Dendritic cell treated with granulocyte-macrophage colony-stimulating factor and Interleukin-4, amounts not matched to agents 40 ng/mL and 50 ng/mL, for 4 days (primary cell): ENCODE measurements around the gene ODAD2.

Experiments used
- H3K27ac Mint-ChIP-seq: one replicate; pipeline ENCODE4 v1.8.0; 2022; ENCODE audit warnings: mild to moderate bottlenecking, mixed read lengths
- H3K27me3 Mint-ChIP-seq: one replicate; pipeline ENCODE4 v1.8.0; 2022; ENCODE audit warnings: mild to moderate bottlenecking, mixed read lengths
- H3K36me3 Mint-ChIP-seq: one replicate; pipeline ENCODE4 v1.8.0; 2022; ENCODE audit warnings: low read depth, mixed read lengths
- H3K4me1 Mint-ChIP-seq: one replicate; pipeline ENCODE4 v1.8.0; 2022; ENCODE audit warnings: low read depth, mixed read lengths
- H3K4me3 Mint-ChIP-seq: one replicate; pipeline ENCODE4 v1.8.0; 2022; ENCODE audit warnings: mild to moderate bottlenecking, moderate library complexity, mixed read lengths
- H3K9me3 Mint-ChIP-seq: one replicate; pipeline ENCODE4 v1.8.0; 2022; ENCODE audit warnings: mixed read lengths
- intact Hi-C: fragments of 100-400 bp; cut with micrococcal nuclease; formaldehyde crosslinking; loops from one replicate; pipeline ENCODE4 v1.15.0; 2022

The ODAD2 gene, protein sequence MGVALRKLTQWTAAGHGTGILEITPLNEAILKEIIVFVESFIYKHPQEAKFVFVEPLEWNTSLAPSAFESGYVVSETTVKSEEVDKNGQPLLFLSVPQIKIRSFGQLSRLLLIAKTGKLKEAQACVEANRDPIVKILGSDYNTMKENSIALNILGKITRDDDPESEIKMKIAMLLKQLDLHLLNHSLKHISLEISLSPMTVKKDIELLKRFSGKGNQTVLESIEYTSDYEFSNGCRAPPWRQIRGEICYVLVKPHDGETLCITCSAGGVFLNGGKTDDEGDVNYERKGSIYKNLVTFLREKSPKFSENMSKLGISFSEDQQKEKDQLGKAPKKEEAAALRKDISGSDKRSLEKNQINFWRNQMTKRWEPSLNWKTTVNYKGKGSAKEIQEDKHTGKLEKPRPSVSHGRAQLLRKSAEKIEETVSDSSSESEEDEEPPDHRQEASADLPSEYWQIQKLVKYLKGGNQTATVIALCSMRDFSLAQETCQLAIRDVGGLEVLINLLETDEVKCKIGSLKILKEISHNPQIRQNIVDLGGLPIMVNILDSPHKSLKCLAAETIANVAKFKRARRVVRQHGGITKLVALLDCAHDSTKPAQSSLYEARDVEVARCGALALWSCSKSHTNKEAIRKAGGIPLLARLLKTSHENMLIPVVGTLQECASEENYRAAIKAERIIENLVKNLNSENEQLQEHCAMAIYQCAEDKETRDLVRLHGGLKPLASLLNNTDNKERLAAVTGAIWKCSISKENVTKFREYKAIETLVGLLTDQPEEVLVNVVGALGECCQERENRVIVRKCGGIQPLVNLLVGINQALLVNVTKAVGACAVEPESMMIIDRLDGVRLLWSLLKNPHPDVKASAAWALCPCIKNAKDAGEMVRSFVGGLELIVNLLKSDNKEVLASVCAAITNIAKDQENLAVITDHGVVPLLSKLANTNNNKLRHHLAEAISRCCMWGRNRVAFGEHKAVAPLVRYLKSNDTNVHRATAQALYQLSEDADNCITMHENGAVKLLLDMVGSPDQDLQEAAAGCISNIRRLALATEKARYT

DNA sequence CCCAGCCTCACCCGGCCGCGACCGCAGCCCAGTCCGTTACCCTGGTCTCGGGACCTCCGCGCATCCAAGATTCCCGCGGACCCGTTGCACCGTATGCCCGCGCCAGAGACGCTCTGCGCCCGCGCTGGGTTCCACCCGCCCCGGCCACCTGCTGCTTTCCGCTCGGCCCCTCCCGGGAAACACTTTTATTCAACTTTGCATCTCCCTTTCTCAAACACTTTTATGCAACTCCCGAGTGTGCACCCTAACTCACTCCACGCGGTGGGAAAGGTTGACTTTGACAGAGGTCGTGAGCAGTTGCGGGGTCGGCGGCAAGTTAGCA is at the start of gene ODAD2:
Gene ODAD2, minus strand, starts transcription at position 126 of the 322 bp plus-strand sequence. CDS start 3,937 bp downstream, outside the sequence.
- Mint-ChIP-seq H3K4me3 (peak within 1 kb of the TSS; percentile 94), H3K27ac (peak within 1 kb of the TSS; percentile 22), H3K36me3 (peaks cover 8% of the 10 kb centered on the region), H3K27me3 (peaks cover 26% of the 10 kb centered on the region), H3K4me1 (peaks cover 14% of the 10 kb centered on the region), H3K9me3 (no peaks in the 10 kb centered on the region)
- intact Hi-C loops, result no loop called here

DNA sequence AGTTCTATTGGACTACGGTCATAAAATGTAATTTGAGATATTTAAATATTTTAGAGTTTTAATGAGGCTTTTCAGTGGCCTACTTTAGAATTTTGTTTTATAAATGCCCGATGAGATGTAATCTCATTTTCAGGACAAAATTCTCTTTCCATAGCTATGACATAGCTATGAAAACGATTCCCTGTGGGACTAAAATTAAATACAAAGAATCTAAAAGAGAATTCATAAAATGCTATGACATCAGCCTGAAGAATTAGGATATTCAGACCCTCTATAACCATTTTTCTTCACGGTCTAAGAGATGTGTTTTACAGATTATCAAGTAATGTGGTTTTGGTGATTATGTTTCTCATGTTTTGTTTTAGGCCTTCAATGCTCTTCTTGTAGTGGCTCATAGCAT is 48.2 kb upstream of the ODAD2 start:
- H3K36me3 Mint-ChIP-seq, result no peaks in the 10 kb centered on the region
- no peaks in the 10 kb centered on the region for H3K27me3 Mint-ChIP-seq
- H3K9me3 Mint-ChIP-seq, result no peaks in the 10 kb centered on the region
- H3K4me1 Mint-ChIP-seq, result peaks cover 5% of the 10 kb centered on the region
- no peak overlapping the region for H3K27ac Mint-ChIP-seq
- no peak overlapping the region for H3K4me3 Mint-ChIP-seq
- intact Hi-C loops, result no loop called here

DNA sequence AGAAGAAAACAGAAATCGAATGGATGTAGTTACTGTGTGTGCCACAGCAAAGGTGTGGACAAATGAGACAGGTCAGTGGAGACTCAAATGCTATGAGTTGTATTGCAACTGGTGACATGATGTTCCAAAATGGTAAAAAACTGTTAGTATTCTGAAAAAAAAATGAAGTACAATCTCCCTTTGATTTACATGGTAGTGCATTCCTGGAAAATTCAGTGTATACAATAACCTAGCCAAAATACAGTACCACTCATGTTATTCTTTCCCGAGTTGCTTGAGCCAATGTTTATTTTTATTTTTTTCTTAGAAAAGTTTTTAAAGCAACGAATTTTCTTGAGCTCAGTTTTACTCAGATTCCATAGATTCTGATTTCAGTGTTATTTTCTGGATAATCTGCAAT is 47.7 kb upstream of the ODAD2 start:
- no peak overlapping the region for H3K4me3 Mint-ChIP-seq
- peaks cover 5% of the 10 kb centered on the region for H3K4me1 Mint-ChIP-seq
- H3K9me3 Mint-ChIP-seq, result no peaks in the 10 kb centered on the region
- intact Hi-C loops, result no loop called here
- H3K27me3 Mint-ChIP-seq, result no peaks in the 10 kb centered on the region
- H3K27ac Mint-ChIP-seq, result no peak overlapping the region
- no peaks in the 10 kb centered on the region for H3K36me3 Mint-ChIP-seq

DNA sequence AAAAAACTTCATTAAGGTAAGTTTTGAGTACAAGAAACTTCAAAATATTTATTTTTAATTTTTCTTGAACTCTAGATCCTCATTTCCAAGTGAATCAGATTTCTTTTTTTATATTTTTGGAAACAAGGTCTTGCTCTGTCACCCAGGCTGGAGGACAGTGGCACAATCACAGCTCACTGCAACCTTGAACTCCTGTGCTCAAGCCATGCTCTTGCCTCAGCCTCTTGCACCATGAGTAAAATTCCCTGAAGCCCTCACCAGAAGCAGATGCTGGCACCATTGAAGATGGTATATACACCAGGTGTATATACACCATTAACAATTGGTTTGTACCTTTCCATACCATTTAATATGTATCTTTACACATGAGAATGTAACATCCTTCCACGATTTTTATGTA is 45.1 kb upstream of the ODAD2 start:
- no peaks in the 10 kb centered on the region for H3K9me3 Mint-ChIP-seq
- H3K36me3 Mint-ChIP-seq, result no peaks in the 10 kb centered on the region
- H3K27me3 Mint-ChIP-seq, result no peaks in the 10 kb centered on the region
- intact Hi-C loops, result no loop called here
- no peak overlapping the region for H3K4me3 Mint-ChIP-seq
- H3K27ac Mint-ChIP-seq, result no peak overlapping the region
- H3K4me1 Mint-ChIP-seq, result peaks cover 5% of the 10 kb centered on the region

DNA sequence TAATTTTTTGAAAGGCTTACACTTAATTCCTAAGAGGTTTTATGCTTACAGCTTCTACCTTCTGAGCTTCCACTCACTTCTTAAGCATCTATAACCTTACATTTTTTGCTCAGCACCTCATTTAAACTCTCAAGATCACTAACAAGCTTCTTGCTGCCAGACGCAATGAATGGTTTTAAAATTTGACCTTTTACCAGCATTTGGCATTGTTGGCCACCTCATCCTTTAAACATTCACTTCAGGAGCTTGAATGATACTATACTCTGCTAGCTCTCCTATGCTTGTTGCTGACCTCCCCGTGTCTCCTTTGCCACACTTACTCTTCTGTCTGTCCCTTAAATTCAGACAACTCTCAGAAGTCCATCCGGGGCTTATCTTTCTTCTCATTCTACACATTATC is 37.7 kb upstream of the ODAD2 start:
- H3K4me3 Mint-ChIP-seq, result no peak overlapping the region
- H3K36me3 Mint-ChIP-seq, result no peaks in the 10 kb centered on the region
- no peak overlapping the region for H3K27ac Mint-ChIP-seq
- H3K4me1 Mint-ChIP-seq, result no peaks in the 10 kb centered on the region
- intact Hi-C loops, result no loop called here
- no peaks in the 10 kb centered on the region for H3K27me3 Mint-ChIP-seq
- peaks cover 8% of the 10 kb centered on the region for H3K9me3 Mint-ChIP-seq

DNA sequence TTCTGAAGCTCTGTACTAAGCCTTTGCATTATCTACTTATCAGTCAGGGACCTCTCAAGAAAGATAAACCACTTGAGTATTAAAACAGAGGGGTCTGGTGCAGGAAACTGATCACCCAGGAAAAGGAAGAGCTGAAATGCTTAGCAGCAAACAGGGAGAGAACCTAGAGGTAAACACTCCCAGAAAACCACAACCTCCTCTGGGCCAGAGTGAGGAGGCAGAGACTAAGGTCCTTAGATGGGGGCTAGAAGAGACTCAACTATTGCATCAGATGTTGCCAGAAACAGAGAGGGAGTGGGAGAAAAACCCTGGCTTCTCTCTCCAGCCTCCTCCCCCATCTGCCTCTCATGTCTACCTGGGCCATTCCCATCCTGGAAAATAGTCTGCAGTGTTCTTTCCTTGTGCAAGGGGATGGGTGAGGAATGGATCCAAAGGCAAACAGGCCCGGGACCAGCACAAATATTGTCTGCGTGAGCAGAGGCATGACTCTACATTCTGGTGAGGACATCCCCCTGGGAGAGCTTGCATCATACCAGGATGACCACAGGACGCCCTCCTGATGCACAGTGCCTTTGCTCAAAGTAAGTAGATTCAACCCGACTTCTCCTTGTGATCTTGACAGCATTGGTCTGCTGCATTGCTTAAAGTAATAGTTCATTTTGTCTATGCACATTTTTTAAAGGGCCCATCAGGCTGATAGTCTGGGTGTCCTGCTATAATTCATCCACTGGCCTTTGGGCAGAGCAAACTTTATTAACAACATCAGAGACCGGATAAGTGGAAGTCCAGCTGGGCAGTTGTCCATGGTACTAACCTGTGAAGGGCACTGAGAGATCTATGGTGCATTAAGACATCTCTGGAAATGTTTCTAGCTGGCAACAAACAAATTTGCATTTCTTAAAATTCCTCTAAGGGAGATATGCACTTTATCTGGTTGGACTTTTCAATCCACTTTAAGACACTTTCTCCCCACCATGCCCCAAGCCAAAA is 22.4 kb upstream of the ODAD2 start:
- Mint-ChIP-seq H3K4me3 (no peak overlapping the region), H3K27ac (no peak overlapping the region), H3K4me1 (no peaks in the 10 kb centered on the region), H3K27me3 (no peaks in the 10 kb centered on the region), H3K9me3 (no peaks in the 10 kb centered on the region), H3K36me3 (no peaks in the 10 kb centered on the region)
- intact Hi-C loops, result no loop called here

DNA sequence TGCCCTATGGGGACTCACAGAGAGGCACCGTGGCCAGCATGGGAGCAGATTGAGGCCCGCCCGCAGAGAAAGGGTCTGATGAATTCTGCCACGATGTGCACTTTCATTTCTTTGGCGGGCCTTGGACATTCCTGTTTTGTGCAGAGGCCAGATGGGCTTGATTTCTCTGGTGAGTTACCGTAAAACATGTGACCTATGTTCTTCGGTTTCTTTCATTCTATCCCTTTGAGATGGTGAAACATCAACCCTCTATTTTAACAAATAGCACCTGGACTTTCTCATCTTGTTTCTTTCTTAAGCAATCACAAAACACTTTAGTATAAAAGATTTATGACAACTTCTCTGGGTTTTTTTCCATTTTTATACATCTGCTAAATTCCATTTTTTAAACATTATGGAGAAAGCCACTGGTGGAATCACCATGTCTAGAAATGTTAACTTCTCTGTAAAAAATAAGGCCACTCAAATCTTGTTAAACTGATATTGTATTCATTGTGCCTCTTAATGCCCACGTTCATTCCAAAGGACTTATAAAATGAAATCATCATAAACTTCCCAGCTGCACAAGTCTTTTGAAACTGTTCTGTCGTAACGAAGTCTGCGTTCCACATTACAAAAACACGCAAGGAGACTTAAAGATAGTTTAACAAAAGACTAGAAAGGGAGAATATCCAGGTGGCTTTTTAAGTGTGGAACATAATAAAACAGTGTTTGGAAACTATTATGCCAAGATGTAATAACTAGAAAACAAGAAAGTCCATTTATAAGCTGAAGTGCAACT is 21.4 kb upstream of the ODAD2 start:
- Mint-ChIP-seq H3K27me3 (no peaks in the 10 kb centered on the region), H3K4me1 (no peaks in the 10 kb centered on the region), H3K27ac (no peak overlapping the region), H3K4me3 (no peak overlapping the region), H3K36me3 (no peaks in the 10 kb centered on the region), H3K9me3 (no peaks in the 10 kb centered on the region)
- intact Hi-C loops, result no loop called here

DNA sequence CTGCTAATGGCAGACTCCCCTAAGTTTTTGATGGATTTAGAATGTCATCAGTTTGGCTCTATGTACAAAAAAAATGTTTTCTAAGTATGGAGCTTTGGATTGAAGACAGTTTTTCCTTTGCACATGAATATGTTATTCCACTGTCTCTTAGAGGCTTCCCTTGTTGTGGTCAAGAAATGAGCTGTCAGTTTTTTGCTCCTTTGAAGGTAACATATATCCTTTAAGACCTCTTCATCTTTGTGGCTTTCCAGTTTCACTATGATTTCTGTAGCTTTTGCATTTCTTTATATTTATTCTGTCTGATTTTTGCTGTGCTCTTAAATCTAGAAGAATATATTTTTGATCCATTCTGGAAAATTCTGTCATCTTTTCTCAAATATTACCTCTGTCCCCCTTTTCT is 15.8 kb upstream of the ODAD2 start:
- H3K4me3 Mint-ChIP-seq, result no peak overlapping the region
- H3K36me3 Mint-ChIP-seq, result no peaks in the 10 kb centered on the region
- intact Hi-C loops, result no loop called here
- no peaks in the 10 kb centered on the region for H3K9me3 Mint-ChIP-seq
- H3K4me1 Mint-ChIP-seq, result no peaks in the 10 kb centered on the region
- H3K27ac Mint-ChIP-seq, result no peak overlapping the region
- peaks cover 2% of the 10 kb centered on the region for H3K27me3 Mint-ChIP-seq

DNA sequence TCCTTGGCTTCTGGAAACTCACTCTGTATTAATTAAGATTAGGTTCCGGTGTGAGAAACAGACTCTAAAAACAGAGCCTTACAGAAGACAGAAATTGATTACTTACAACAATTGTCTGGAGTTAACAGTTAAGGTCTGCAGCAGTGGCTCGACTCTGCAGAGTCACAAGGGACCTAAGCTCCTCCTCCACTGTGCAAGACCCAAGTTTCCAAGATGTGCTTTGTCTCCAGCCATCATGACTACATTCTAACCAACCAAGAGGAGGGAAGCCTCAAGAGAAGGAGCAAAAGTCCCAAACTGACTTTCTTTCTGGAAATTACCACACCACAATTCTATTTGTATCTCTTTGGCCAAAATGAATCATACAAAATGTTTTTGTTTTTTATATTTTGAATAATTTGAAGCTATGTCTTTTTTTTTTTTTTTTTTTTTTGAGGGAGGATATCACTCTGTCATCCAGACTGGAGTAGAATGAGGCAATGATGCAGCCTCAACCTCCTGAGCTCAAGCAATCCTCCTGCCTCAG is 14.2 kb upstream of the ODAD2 start:
- intact Hi-C loops, result no loop called here
- Mint-ChIP-seq H3K9me3 (no peaks in the 10 kb centered on the region), H3K4me3 (no peak overlapping the region), H3K27me3 (peaks cover 2% of the 10 kb centered on the region), H3K36me3 (no peaks in the 10 kb centered on the region), H3K27ac (no peak overlapping the region), H3K4me1 (no peaks in the 10 kb centered on the region)

DNA sequence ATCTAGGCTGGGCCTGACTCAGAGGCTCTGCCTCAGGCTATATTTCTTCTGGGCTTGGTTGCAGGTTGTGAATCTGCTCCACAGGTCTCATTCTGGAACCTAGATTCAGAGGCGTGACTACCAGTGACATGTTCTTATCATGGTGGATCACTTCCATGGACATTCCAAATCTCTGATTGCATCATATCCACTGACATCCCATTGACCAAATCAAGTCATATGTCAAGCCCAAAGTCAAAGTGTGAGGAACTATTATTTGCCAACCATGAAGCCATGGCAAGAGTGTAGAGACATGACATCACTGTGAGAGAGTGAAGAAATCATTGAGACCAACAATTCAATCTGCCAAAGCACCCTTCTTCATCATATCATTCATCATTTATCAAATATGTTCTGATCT is 11.9 kb upstream of the ODAD2 start:
- no peaks in the 10 kb centered on the region for H3K36me3 Mint-ChIP-seq
- no peak overlapping the region for H3K4me3 Mint-ChIP-seq

DNA sequence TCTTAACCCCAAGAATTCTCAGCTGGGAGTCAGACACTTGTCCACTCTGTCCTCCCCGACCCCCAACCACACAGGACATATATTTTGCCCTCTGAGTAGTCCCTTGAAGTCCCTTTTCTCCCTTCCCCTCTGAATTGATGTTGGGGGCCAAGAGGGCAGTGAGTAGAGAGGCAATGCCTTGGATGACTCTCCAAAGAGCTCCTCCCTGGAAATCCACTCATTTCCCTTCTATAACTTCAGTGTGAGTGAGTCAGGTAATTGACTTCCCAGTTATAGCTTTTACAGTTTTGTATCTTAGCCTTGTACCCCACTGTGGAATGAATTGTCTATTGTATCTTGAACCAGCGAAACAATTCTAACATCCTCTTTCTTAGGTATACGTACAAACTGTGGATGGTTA is 9.2 kb upstream of the ODAD2 start:
- no peaks in the 10 kb centered on the region for H3K9me3 Mint-ChIP-seq
- no peak overlapping the region for H3K27ac Mint-ChIP-seq
- intact Hi-C loops, result no loop called here
- no peaks in the 10 kb centered on the region for H3K4me1 Mint-ChIP-seq
- no peaks in the 10 kb centered on the region for H3K27me3 Mint-ChIP-seq
- no peaks in the 10 kb centered on the region for H3K36me3 Mint-ChIP-seq
- no peak overlapping the region for H3K4me3 Mint-ChIP-seq

More for the DNA sequence above, 11.9 kb upstream of the ODAD2 start:
- Mint-ChIP-seq H3K27ac (no peak overlapping the region), H3K27me3 (peaks cover 2% of the 10 kb centered on the region), H3K4me1 (no peaks in the 10 kb centered on the region), H3K9me3 (no peaks in the 10 kb centered on the region)
- intact Hi-C loops, result no loop called here

DNA sequence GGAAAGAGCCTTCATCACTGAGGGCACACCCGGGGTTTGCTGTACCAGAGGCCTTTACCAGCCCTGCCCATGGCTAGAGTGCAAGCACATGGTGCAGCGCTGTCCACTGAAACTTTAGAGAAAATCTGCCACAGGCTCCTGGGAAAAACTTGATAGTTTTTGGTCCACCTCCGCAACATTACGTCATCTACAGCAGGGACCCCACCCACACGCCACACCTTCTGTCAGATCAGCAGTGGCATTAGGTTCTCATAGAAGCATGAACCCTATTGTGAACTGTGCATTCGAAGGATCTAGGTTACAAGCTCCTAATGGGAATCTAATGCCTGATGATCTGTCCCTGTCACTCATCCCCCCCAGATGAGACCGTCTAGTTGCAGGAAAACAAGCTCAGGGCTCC is 2.5 kb upstream of the ODAD2 start:
- Mint-ChIP-seq H3K36me3 (peaks cover 8% of the 10 kb centered on the region), H3K4me3 (no peak overlapping the region), H3K27me3 (peaks cover 26% of the 10 kb centered on the region), H3K9me3 (no peaks in the 10 kb centered on the region), H3K27ac (no peak overlapping the region), H3K4me1 (peaks cover 14% of the 10 kb centered on the region)
- intact Hi-C loops, result no loop called here
